ENCODE results near the gene SGTA.

Gene SGTA

DNA sequence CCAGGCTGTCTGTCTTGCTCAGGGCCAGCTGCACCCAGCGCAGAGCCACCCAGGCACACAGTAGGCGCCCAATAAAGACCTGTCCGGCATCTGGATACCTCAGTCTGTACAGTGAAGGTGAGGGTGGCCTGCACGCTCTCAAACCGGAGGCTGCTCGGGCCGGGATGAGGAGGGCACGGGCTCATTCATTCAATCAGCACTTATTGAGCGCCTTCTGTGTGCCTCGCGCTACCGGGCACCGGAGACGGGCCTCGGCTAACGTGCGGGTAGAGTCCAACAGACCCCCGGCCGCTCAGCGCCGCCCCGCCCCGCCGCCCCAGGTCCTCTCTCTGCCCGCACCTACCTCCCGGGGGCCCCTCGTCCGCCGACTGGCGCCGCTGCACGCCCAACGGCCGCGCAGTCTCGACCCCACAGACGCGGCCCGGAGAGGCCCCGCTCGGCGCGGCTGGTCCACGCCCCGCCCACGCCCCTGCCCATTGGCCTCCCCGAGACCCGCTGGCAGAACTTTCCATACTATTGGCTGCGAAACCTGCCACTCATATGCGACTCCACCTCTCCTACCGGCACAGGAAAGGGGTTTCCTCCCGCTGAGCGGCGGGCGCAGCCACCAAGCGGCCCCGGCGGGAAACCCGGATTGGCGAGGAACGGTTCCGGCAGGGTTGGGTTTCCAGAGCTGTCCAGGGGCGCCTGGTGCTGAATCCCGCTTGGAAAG is 43.3 kb downstream of the SGTA start, which contains the start of gene SLC39A3:
Gene SLC39A3 (minus strand): TSS at position 416 of the 712 bp plus-strand sequence. CDS start 2,760 bp downstream, outside the sequence.
- peak within 1 kb of the TSS; percentile 85 to 98 (median 95) for H3K4me2 ChIP-seq
- H3K9ac ChIP-seq = peak within 1 kb of the TSS; percentile 78 to 89 (median 86)
- H3K4me3 ChIP-seq = peak within 1 kb of the TSS; percentile 75 to 99 (median 89)
- peaks cover 25 to 34% (median 28%) of the 10 kb centered on the region in 11 experiments for H3K36me3 ChIP-seq
- peaks cover 12 to 40% (median 30%) of the 10 kb centered on the region in 10 experiments for H3K4me1 ChIP-seq
- H3K9me3 ChIP-seq (replicated peaks in 1 of 11) = peaks cover 0 to 14% (median 10%) of the 10 kb centered on the region in 11 experiments; a peak in 16 of 22 replicates
- no peak for TF ChIP-seq Cebpa-rat (IDR thresholded peaks at IDR 0.05)
- H3K27ac ChIP-seq = peak within 1 kb of the TSS; percentile 58 to 81 (median 75); a peak in 21 of 22 replicates
- H4K20me1 ChIP-seq = peaks cover 5 to 45% (median 26%) of the 10 kb centered on the region in 11 experiments; a peak in 20 of 22 replicates
- H3K27me3 ChIP-seq = no peaks in the 10 kb centered on the region; a peak in 2 of 22 replicates

DNA sequence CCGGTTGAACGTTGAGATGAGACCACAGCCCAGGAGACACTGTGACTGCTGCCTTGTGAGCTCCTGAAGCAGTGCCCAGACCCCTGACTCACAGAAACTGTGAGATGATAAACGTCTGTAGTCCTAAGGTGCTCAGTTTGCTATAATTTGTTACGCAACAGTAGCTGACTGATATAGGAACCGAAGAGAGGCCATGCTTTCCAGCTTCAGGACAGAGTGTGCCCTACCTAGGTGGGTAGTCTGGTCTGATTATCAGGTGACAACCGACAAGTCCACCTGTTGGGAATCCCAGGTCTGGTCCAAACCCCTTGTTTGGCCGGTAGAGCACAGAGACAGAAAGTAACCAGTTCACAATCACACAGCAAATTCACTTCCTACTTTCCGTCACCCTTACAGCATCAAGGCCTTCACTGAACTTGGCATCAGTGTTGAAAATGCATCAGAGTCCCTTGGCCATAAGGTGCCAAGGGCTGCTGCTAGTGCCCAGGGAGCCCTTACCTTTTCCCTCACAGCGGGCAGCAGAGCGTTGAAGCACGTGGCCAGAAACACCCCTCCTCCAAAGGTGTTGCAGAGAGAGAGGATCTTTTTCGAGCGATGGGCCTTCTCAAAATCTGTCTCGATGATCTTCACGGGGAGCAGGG is 46.4 kb downstream of the SGTA start:
- TF ChIP-seq Cebpa-rat (IDR thresholded peaks at IDR 0.05) = peak in 10 of 11 experiments; percentile 22 to 92 (median 54); a peak in 12 of 22 replicates

DNA sequence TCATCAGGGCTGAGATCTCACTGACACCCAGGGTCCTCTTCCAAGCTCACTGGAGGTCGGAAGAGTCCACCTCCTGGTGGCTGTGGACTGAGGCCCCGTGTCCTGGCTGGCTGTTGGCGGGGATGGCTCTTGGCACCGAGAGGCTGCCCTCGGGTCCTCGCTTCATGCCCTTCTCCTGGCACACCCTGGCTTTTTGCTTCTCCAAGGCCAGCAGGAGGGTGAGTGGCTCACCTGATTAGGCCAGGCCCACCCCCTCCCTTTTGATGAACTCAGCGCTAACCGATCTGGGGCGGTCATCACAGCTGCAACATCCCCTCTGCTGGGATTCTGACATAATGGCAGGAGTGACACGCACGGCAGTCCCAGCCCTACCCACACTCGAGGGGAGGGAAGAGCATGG is 47.7 kb downstream of the SGTA start:
- H3K27ac ChIP-seq = 0 out of 22 replicates have a peak overlapping the region, but pooled peaks of 1 of the 11 experiments have one; percentile 7
- H3K9me3 ChIP-seq (replicated peaks in 1 of 11) = peaks cover 0 to 14% (median 10%) of the 10 kb centered on the region in 11 experiments; a peak in 16 of 22 replicates
- peak overlapping the region in 3 of 11 experiments; percentile 24 to 44 (median 30); a peak in 2 of 22 replicates for H3K9ac ChIP-seq
- no peak for TF ChIP-seq Cebpa-rat (IDR thresholded peaks at IDR 0.05)
- peaks cover 12 to 71% (median 54%) of the 10 kb centered on the region in 10 experiments for H3K4me1 ChIP-seq
- peaks cover 40 to 75% (median 59%) of the 10 kb centered on the region in 11 experiments for H3K36me3 ChIP-seq
- no peak overlapping the region for H3K4me3 ChIP-seq
- H3K27me3 ChIP-seq = no peaks in the 10 kb centered on the region
- H4K20me1 ChIP-seq = peaks cover 5 to 89% (median 62%) of the 10 kb centered on the region in 11 experiments; a peak in 20 of 22 replicates
- peak overlapping the region in 10 of 11 experiments; percentile 2 to 85 (median 74); a peak in 19 of 22 replicates for H3K4me2 ChIP-seq

More for the DNA sequence above, 46.4 kb downstream of the SGTA start:
- Histone ChIP-seq H3K4me3 (no peak overlapping the region), H3K9me3 (replicated peaks in 1 of 11) (peaks cover 0 to 14% (median 10%) of the 10 kb centered on the region in 11 experiments; a peak in 16 of 22 replicates), H3K27ac (no peak overlapping the region), H4K20me1 (peaks cover 5 to 76% (median 57%) of the 10 kb centered on the region in 11 experiments; a peak in 20 of 22 replicates), H3K9ac (no peak overlapping the region), H3K4me1 (peaks cover 12 to 59% (median 42%) of the 10 kb centered on the region in 10 experiments), H3K4me2 (no peak overlapping the region), H3K36me3 (peaks cover 40 to 64% (median 55%) of the 10 kb centered on the region in 11 experiments), H3K27me3 (no peaks in the 10 kb centered on the region; a peak in 2 of 22 replicates)

DNA sequence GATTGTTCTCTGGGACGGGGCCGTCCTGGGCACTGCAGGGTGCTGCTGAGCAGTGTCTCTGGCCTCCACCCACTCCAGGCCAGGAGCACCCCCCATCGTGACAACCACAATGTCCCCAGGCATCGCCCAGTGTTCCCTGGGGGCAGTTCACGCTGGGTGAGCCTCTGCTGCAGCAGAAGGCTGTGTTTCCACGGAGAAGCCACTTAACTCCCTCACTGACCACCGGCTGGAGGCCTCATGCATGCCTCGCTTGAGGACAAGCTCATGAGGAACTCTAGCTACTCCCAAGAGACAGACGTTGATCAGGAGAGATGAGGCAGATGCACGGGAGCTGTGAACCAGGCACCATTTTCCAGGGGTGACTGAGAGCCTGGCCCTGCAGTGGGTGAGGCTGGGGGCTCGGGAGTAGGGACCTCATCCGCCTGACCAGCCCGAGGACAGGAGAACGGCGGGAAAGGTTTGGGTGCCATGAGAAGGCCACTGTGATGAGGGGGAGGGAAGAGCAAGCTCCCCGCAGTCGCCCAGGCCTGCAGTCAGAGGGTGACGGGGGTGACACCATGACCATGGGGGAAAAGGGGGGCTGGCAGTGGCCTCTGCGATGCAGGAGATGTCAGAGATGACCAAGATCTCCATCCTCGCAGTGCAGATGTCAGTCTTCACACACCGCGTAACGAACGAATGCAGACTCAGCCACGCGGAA is 48.3 kb downstream of the SGTA start:
- Histone ChIP-seq H3K36me3 (peaks cover 40 to 75% (median 59%) of the 10 kb centered on the region in 11 experiments), H3K27me3 (no peaks in the 10 kb centered on the region), H3K4me3 (no peak overlapping the region), H4K20me1 (peaks cover 5 to 95% (median 62%) of the 10 kb centered on the region in 11 experiments; a peak in 20 of 22 replicates), H3K4me2 (peak overlapping the region in 10 of 11 experiments; percentile 2 to 85 (median 74); a peak in 19 of 22 replicates), H3K9ac (peak overlapping the region in 6 of 11 experiments; percentile 5 to 44 (median 27); a peak in 5 of 22 replicates), H3K9me3 (replicated peaks in 1 of 11) (peaks cover 0 to 14% (median 10%) of the 10 kb centered on the region in 11 experiments; a peak in 16 of 22 replicates), H3K27ac (0 out of 22 replicates have a peak overlapping the region, but pooled peaks of 1 of the 11 experiments have one; percentile 7), H3K4me1 (peaks cover 12 to 74% (median 60%) of the 10 kb centered on the region in 10 experiments)
- TF ChIP-seq Cebpa-rat (IDR thresholded peaks at IDR 0.05) = no peak

DNA sequence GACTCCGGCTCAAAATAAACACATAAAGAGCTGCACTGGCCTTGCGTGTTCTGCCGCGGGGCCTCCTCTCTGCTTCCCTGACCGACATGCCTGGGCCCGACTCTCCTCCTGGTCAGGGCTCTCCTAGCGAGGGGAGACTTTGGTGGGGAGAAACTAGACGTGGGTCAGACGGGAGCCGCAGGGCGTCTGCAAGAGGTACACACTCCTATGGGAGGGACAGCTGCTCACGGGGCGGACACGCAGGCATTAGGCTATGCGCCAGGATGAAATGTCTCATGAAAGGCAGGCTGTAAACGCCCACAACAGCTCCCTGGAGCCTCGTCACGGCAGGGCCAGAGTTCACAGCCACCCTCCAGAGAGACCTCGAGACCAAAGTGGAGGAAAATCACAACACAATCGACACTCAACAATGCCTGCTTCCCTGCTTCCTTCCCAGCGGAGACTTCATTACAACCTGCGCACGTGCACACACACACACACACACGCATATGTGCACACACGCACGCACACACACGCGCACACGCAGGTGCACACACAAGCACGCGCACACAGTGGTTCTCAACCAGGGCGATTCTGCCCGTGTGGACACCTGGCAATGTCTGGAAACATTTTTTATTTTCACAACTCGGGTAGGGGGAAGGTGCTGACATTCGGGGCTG is 49.0 kb downstream of the SGTA start:
- H4K20me1 ChIP-seq = peaks cover 5 to 95% (median 62%) of the 10 kb centered on the region in 11 experiments; a peak in 20 of 22 replicates
- peak overlapping the region in 10 of 11 experiments; percentile 2 to 85 (median 74); a peak in 19 of 22 replicates for H3K4me2 ChIP-seq
- H3K36me3 ChIP-seq = peaks cover 40 to 75% (median 59%) of the 10 kb centered on the region in 11 experiments
- H3K27ac ChIP-seq = no peak overlapping the region
- no peak for TF ChIP-seq Cebpa-rat (IDR thresholded peaks at IDR 0.05)
- H3K27me3 ChIP-seq = no peaks in the 10 kb centered on the region
- H3K9me3 ChIP-seq (replicated peaks in 1 of 11) = peaks cover 0 to 14% (median 10%) of the 10 kb centered on the region in 11 experiments; a peak in 16 of 22 replicates
- peak overlapping the region in 4 of 11 experiments; percentile 5 to 44 (median 30); a peak in 4 of 22 replicates for H3K9ac ChIP-seq
- no peak overlapping the region for H3K4me3 ChIP-seq
- H3K4me1 ChIP-seq = peaks cover 10 to 77% (median 64%) of the 10 kb centered on the region in 10 experiments

DNA sequence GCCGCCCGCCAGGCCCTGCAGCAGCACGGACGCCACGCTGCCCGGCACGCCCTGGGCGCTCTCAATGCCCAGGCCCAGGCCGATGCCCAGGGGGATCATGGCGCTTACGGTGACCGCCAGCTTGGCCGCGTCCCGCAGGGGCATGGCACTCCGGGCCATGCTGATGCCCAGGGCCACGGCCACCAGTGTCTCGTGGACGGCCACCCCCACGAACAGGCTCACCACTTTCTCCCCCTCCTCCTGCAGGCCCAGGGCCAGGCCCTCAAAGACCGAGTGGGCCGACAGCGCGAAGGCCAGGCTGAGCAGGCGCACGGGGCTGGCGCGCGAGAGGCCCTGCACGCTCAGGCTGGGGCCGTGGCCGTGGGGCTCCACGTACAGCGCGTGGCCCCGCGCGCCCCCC is 50.2 kb downstream of the SGTA start:
- TF ChIP-seq Cebpa-rat (IDR thresholded peaks at IDR 0.05) = no peak
- peaks cover 40 to 75% (median 59%) of the 10 kb centered on the region in 11 experiments for H3K36me3 ChIP-seq
- H3K4me3 ChIP-seq = no peak overlapping the region
- peaks cover 0 to 79% (median 65%) of the 10 kb centered on the region in 10 experiments; a peak in 19 of 20 replicates for H3K4me1 ChIP-seq
- H3K9ac ChIP-seq = no peak overlapping the region
- no peak overlapping the region for H3K4me2 ChIP-seq
- peaks cover 0 to 5% (median 0%) of the 10 kb centered on the region in 11 experiments; a peak in 2 of 22 replicates for H3K27me3 ChIP-seq
- H3K9me3 ChIP-seq (replicated peaks in 1 of 11) = peaks cover 0 to 14% (median 10%) of the 10 kb centered on the region in 11 experiments; a peak in 16 of 22 replicates
- H3K27ac ChIP-seq = no peak overlapping the region
- peaks cover 5 to 94% (median 62%) of the 10 kb centered on the region in 11 experiments; a peak in 21 of 22 replicates for H4K20me1 ChIP-seq

DNA sequence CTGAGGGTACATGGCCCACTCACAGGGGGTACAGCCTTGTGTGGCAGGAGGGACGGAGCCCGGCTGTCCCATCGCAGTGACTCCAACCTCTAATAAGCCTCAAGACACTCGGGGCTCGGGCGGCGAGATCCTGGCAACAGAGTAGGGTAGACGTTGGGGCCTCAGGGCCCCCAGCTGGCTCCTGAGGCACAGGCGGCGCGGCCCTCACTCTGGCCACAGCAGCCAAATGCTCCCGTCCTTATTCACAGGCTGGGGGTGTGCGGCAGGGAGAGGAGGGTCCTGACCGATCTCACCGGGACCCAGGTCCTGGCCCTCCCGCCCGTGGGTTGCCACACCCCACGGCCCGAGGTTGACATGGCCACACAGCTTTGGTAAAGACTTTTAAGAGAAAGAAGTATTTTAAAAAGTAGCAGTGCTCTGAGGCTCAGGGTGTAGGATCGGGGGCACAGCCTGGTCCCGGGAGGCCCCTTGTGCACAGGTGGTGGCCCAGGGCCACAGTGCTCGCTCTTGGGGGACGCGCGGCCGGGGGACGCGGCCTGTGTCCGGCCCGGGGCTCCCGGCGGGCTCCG is 50.8 kb downstream of the SGTA start:
- H4K20me1 ChIP-seq = peaks cover 5 to 96% (median 67%) of the 10 kb centered on the region in 11 experiments; a peak in 21 of 22 replicates
- peaks cover 1 to 85% (median 71%) of the 10 kb centered on the region in 10 experiments; a peak in 19 of 20 replicates for H3K4me1 ChIP-seq
- H3K9ac ChIP-seq = peak overlapping the region in 4 of 11 experiments; percentile 3 to 44 (median 21); a peak in 4 of 22 replicates
- no peak overlapping the region; a peak in 1 of 22 replicates for H3K27ac ChIP-seq
- peaks cover 0 to 14% (median 10%) of the 10 kb centered on the region in 11 experiments; a peak in 16 of 22 replicates for H3K9me3 ChIP-seq (replicated peaks in 1 of 11)
- H3K4me2 ChIP-seq = no peak overlapping the region
- no peak overlapping the region for H3K4me3 ChIP-seq
- TF ChIP-seq Cebpa-rat (IDR thresholded peaks at IDR 0.05) = no peak
- peaks cover 0 to 11% (median 0%) of the 10 kb centered on the region in 11 experiments; a peak in 6 of 22 replicates for H3K27me3 ChIP-seq
- H3K36me3 ChIP-seq = peaks cover 36 to 68% (median 55%) of the 10 kb centered on the region in 11 experiments

Data from BLaER1 treated with 17β-estradiol and CSF1 and Interleukin-3, amounts not matched to agents 10 nM and 100 nM (cell line).